GM12892 (cell line): Measurements from ENCODE around the gene TBC1D4.

ENCODE experiments used
- POLR2A ChIP-seq: IDR thresholded peaks from 2 replicates; pipeline ENCODE4 v1.6.1; 2011; ENCODE audit warnings: low read depth, low read length, control low read depth
- POLR2AphosphoS5 ChIP-seq: IDR thresholded peaks from 2 replicates; pipeline ENCODE4 v1.6.1; 2011; ENCODE audit warnings: low read depth, low read length, control low read depth

DNA sequence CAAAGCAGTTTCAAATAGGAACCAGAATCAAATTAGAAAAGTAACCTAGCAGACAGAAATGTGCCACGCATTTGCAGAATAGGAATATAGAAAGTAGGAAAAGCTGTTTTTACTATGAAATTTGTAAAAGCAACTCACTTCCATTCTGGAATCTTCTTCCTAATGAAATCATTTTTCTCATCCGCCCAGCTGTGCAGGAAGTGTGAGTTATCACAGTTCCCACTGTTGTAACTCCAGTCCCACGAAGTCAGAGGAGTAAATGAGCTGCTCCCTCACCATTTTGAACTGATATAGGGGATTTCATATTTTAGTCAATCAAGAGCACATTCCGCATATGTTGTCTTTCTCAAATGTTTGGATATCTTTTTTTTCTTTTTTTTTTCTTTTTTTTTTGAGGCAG, 230.8 kb downstream of the TBC1D4 start:
- no peak for TF ChIP-seq POLR2A
- TF ChIP-seq POLR2AphosphoS5, result no peak
